Myocyte (in vitro differentiated cells): ENCODE data around the gene ZNRF3. TPM values are rescaled to one million over a fixed set of nuclear protein-coding genes. Genes with fewer than 3 reads are reported as not detected.

ENCODE experiments used
- DNase-seq: peaks from one replicate; pipeline ENCODE4 v3.0.0-alpha.2; 2012; ENCODE audit warnings: low read depth
- total RNA-seq: library from RNA; depleted of rRNA; stranded (reverse); fragments of >200 nt; gene quantifications from 2 replicates; pipeline ENCODE4 v1.2.3, GENCODE V29; 2014

The ZNRF3 gene
- total RNA-seq, 1 donor from 2014 or later, result 13.9 TPM

DNA sequence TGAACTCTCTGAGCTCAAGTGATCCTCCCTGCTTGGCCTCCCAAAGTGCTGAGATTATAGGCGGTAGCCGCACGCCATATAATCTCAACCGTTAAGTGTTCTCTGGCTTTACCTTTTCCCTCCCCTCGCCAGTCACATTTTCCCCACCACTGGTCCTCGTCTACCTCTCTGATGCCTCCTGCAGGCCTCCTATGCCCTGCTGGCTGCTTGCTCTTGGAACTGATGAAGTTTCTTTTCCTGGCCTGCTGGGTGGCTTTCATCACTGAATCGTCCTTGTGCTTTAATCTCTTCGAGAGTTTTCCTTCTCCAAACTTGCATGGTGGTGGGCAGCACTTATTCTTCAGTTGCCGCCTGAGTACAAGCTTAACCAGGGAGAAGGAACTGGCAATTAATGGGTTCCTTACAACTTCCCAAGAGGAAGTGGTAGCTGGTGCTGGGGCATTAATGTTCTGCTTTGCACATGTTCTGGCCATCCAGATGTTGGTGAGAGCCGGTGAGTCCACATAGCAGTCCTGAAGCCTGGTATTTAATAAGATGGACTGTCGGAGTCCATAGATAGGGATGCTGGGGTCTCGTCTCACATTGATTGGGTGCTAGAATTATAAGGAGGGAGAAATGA, 177.0 kb downstream of the ZNRF3 start:
- no peak for DNase-seq

DNA sequence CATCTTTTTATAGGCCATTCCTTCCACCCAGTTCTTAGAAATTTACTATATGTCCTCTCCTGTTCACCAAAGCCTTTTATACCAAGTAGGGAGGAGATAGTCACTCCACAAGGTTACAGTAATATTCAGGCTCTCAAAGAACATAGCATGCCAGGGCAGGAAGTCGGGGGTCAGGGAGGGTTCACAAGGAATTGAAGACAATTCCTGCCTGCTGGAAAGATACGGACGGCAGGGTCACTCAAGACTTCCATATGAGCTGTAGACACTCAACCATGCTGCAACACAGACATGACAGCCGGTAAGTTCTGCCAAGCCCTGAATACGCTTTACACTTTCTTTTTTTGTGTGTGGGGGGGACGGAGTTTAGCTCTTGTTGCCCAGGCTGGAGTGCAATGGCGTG, 177.6 kb downstream of the ZNRF3 start:
- DNase-seq, result no peak

DNA sequence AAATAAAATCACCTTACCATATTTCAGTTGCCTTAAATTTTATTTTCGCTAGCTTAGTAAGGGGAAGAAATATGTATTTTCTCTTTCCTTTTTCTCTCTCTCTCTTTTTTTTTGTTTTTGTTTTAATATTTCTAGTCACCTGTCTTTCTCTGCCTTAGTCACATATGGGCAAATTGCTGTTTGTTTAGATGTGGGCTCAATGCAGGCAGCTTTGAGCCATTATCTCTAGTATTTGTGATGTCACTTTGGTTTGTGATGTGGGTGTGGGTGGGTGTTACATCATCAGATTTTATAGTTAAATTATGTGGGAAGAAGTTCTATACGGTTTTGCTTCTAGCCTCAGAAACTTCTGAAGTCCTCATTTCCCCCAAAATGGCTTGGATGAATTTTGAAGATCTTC, 178.4 kb downstream of the ZNRF3 start, which contains the start of gene C22orf31:
C22orf31 (minus strand) TSS at position 59 of the 400 bp plus-strand sequence; CDS start at position 20, 39 bp downstream.
- no peak for DNase-seq

DNA sequence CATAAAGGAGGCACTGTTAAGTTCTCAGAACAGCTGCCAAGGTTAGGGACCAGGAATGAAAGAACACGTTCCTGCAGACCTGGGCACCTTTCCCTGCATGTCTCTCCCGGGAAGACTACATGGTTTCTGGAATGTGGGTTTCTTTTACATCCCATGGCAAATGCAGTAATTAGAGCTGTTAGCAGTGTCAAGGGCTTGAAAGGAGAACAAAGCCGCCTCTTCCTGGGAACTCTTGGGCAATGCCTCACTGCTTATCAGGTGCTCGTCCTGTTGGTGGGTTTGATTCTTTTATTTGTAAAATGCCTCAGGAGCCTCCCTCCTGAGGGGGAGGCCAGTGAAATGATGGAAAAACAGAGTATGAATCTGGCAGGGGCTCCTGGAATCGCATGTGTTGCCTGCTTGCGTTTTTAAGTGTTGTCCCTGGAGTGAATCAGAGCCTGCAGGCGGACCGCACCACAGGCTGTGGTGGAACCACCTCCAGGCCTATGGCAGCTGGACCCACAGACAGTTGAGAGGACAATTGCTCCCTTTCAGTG, 179.0 kb downstream of the ZNRF3 start:
- DNase-seq, result peak; percentile 86

DNA sequence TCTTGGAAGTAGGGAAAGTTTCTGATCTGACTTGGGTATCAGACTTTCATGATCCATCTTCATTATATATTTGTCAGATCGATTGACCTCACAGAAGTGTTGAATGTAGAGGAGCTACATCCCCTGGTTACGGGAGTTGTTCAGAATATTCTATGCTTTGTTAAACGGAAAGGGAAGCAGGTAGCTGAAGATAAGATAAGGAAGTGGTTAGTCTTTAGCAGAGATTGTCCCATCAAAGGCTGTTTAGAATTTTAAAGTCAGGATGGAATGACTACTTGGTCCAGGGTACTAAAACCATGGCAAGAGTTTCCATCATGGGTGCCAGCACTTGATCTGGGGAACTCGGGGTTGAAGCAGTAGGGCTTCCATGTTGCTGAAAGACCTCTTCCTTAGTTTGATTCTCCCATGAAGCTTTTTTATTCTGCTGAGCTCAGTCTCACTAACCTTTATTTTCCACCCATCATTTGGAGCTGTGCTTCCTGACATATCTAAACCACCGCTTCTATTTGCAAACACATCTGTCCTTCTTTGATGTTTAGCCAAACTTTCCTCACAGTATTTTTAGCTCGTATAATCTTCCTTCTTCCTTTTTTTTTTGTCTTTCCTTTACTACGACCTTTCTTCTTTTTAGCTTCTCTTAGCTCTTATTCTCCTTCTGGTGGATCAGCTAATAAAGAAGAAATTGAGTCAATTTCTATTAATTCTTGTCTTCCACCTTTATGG, 182.3 kb downstream of the ZNRF3 start:
- no peak for DNase-seq

DNA sequence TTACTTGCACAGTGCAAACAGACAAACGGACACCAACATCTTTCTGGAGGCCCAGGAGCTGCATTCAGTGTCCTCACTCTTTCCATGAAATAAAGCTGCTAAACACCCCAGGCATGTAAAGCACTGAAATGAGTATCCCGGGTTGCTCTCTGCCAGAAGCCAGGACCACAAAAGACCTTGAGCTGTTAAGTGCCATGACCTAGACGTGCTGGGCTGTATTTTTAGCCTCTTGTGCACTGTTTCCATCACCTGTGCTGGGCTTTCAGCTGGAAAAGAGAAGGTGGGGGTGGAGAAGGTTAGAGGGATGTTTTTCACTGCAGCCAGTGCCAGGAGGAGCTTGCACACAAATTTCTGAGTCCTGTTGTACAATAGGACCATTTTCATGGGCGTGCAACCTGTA, 186.1 kb downstream of the ZNRF3 start:
- DNase-seq, result peak; percentile 82

DNA sequence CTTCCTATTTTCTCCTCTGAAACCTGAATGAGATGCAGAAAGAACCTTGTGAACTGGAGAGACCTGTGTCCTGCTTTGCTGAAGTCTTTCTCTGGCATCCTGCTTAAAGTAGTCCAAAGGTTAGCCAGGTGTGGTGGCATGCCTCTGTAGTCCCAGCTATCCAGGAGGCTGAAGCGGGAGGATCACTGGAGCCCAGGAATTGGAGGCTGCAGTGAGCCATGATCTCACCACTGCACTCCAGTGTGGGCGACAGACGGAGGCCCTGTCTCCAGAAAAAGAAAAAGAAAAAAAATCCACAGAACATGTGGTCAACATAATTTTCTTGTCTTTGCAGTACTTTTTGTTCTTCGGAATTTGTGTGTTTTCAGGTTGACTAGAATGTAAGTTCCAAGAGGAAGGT, 187.1 kb downstream of the ZNRF3 start:
- DNase-seq, result no peak

DNA sequence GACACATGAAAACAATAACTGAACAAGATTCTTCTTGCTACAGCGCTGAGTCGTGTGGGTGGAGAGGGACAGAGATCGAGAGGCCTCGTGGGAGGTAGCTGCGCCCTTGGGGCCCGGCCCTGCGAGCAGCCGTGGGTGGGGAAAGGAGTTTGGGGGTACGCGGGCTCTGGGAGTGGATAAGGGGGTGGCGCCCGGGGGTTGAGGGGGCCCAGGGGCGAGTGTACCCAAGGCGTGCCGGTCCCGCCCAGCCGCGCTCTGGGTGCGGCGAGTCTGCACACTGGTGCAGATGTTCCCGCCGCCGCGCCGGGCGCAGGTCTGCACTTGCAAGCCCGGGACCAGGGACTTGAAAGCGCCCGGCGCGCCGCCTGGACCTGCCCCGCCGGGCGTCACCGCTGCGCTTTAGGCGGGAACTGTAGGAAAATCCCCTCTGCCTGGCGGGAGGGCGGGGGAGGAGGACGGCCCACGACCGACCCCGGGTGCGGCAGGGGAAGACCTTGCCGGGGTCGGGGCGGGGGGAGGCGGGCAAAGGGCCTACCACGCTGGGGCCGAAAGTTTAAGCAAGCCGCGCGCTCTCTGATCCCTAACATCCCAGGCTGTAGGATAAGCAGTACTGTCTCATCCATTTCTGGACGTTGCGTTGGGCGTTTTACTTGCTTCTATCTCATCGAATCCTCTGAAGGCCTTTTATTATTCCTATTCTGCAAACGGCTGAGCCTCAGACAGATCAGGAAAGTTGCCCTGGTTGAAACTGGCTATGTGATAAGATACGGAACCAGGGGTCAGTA, 188.1 kb downstream of the ZNRF3 start:
- DNase-seq, result no peak

DNA sequence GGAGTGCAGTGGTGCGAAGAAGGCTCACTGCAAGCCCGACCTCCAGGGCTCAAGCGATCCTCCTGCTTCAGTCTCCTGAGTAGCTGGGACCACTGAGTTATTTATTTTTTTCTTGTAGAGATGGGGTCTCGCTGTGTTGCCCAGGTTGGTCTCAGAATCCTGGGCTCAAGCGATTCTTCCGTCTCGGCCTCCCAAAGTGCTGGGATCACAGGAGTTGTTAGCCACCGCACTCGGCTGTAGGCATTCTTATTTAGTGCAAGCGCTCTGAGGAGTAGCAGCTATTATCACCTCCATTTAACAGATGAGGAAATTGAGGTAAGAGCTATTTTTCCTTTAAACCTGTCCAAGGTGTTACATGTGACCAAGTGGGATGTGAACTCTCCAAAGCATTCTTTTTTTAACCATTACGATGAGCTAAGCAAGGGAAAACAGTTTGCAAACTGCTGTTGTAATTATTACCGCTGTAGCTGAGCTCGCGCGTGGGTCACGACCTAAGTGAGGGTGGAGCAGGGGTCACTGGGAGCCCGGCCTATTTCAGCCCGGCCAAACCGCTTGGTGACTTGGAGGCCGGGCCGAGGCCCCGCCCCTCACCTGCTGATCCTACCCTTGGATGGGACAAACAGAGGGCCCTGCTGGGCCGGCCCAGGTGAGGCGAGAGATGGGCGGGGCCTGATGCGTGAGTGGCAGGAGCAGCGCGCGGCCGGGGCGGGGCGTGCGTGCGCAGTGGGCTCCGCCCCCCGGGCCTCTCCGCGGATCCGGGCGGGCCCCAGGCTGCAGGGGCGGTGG, 189.0 kb downstream of the ZNRF3 start:
- peak; percentile 77 for DNase-seq

DNA sequence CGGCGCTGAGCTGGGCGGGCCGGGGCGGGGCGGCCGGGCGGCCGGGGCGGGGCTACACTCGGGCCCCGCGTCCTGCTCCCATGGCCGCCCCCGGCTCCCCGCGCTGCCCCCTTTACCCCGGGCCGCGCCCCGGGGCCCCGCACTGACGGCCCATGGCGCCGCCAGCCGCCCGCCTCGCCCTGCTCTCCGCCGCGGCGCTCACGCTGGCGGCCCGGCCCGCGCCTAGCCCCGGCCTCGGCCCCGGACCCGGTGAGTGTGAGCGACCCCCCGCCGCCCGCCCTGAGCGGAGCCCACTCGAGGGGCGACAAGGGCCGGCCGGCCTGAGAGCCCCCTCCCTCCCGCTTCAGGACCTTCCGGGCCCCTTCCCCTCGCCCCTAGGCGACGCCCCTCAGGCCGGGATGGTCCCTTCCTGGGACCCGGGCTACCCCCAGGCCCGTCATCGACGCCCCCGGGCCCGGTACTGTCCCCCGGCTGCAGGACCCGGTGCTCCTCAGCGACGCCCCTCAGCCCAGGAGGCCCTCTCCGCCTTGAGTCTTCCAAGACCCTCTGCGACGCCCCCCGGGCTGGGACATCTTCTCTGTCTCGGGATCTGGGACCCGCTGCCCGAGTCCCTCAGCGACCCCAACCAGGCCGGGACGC, 189.7 kb downstream of the ZNRF3 start, which contains the start of gene KREMEN1:
KREMEN1 (plus strand) TSS at position 57 of the 639 bp plus-strand sequence; CDS start at position 153, 96 bp downstream.
- no peak for DNase-seq

DNA sequence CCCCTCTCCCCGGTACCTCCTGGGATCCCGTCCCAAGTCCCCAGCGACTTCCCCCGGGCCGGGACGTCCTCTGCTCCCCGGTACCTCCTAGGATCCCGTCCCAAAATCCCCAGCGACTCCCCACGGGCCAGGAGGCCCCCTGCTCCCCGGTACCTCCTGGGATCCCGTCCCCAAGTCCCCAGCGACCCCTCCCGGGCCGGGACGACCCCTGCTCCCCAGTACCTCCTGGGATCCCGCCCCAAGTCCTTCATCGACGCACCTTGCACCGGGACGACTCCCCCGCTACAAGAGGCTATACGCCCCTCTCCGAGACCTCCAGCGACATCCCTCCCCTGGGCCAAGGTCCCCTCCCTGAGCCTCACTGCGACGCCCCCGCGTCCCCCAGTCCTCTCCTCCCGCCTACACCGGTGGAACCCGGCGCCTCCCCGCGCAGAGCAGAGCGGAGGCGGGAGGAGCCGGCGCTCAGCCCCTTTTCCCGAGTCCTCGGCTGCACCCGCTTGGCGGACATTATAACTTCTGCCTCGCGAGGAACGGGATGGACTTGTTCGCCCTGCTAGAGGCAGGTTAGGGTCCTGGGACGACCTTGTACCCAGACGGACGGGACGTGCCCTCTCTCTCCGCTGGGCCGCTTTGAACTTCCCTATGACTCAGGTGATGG, 190.4 kb downstream of the ZNRF3 start:
- DNase-seq, result no peak

DNA sequence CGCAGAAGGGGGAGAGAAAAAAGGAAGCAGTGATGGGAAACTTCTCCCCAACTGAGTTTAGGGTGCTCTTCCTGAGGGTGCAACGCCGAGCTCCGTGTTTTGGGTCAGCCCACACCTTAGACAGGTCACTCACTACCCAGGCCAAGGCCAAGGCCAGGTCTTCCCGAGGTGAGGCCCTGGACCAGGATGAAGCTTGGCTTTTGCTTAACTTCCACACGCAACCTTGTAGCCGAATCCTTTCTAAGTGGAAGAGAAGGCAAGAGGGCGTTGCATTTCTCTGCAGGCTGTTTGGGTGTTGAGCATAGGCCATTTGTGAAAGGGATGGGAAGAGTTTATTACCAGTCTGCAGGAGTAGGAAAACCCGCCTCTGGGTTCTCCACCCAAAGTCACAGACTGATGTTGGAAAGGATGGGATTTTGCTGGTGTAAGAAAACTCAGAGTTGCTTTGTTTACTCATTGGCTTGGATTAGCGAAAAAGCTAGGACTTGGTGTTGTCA, 191.0 kb downstream of the ZNRF3 start:
- DNase-seq, result no peak

DNA sequence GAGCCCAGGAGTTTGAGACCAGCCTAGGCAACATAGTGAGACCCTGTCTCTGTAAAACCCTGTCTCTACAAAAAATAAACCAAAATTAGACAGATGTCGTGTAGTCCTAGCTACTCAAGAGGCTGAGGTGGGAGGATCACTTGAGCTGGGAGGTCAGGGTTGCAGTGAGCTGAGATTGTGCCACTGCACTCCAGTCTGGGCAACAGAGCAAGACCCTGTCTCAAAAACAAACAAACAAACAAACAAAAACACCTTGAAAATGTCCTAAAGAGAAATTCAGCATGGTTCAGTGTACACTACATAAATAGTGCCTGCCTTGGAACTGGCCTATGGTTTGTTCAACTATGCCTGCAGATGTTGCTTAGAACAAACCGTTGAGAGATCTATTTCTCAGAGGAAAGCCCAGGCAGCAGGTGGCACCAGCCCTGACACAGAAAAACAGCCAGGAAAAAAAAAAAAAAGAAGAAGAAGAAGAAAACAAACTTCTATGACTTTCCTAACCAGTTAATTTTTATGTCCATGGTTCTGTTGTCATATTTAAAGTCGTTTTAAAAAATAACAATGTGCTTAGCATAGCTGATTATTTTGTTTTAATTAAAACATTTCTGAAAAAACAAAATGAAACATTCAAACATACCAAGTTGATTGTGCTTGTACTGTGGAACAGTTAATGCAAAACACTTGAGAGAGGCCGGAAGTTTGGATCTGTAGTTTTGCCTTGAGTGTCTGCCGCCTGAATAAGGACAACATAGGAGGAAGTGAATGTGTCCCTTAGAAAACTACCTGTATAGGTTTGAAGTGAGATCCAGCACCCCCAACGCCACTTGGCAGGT, 194.9 kb downstream of the ZNRF3 start:
- peak; percentile 74 for DNase-seq

DNA sequence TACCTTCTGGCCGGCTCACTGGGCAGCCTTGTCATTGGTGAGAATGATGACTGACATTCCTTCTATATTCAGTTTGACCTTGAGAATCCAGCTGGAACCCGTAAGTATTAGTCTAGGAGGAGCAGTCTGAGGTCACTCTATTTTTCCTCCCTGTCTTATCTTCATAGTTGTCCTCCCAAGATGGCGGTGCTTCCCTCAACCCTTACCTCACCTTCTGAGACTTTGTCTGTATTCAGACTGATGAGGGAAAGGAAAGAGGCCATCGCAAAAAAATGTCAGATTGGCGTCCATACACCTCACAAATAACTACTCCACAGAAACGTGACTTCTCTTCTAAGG, 195.5 kb downstream of the ZNRF3 start:
- DNase-seq, result no peak

DNA sequence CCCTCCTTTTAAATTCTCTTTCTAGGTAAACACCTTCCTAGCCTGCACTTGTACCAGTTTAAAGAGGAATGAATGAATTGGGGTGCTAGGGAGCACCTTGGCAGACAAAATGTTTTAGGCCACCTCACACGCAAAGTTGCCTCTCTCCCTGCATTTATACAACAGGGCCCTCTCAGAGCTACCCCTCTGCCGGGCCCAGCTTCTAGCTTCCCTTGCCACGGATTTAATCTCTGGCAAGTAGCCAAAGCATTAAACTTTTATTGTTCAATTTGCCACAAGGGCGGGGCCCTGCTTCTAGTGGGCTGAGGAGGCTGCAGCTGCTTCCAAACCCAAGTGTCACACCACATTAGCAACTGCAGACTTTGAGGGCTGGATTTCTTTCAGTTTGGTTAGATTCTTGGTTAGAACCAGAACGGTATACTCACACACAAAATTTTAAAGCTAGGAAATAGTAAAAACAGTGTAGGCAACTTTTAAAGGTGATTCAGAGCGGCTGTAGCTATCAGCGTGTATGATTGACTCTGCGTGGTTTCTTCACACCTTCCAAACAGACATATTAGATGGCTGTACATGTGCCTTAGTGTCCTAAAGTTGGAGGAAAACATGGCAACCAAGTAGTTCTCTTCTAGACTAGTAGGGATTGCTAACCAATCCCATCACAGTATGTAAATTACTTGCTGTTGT, 196.0 kb downstream of the ZNRF3 start:
- DNase-seq, result peak; percentile 98

DNA sequence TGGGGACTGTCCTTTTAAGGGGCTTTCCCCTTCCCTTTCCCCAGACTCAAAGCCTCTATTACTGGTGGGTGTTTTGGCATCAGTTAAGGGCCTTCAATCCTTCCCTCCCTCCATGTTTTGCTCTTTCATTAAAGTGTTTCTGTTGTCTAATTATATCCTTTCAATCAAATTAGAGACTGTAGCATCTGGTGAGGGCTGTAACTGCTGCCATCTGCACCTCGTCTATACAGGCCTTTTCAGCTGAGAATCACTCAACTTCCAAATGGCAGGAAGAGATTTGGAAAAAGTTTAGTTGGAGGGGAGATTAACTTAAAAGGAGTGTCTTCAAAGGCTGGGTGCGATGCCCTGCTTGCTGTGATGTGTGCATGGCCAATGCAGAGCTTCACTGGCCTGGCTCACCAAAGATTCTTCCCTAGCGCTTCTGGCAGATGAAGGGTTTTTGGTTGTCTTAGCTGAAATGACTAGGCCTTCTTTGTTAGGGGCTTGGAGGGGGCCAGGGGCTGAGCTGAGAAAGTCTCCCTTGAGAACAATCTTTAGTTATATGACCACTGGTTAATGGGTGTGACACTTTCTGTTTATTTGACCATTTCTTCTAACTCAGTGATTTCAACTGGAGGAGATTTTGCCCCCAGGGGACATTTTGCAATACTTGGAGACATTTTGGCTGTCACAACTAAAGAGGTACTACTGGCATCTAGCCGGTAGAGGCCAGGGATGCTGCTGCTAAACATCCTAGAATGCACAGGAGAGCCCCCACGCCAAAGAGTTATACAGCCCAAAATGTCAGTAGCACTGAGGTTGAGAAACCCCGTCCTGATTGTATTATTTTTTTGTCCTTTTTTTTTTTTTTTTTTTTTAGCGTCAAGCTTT, 197.0 kb downstream of the ZNRF3 start:
- no peak for DNase-seq

DNA sequence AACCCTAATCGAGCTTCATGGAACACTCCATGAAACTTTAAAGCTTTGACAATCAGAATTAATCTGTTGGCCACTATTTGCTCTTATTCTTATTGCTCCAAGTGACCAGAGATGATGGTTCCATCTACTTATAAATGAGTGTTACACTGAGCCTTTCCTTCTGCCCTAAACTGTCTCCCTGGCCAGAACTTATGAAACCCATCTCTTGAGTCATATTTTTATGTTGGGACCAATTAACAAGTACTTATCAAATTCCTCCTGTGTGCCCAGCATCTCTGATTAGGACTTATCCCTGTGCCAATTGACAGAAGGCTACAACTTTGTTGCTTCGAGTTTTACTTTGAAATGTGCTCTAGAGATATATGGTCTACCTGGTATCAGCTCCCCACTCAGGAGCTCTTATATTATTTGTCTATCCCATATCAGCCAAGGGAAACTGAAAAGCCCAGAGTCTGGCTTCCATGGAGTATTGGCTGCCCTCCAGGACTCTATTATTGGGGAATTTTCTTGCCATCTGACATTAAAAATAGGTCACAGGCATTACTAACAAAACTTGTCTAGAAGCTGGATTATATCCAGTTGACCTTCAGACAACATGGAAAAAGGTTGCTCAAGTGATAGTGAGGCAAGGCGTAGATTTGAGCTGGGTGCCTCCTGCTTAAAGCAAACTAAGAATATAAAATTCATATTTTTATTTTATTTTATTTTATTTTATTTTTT, 198.3 kb downstream of the ZNRF3 start:
- no peak for DNase-seq
